Measurements from ENCODE around the gene GLS2. TPM values are rescaled to one million over a fixed set of nuclear protein-coding genes. Genes with fewer than 3 reads are reported as not detected.

GLS2 gene
- total RNA-seq, 1 donor from 2014 or later = 2.3 TPM

- Histone ChIP-seq H3K36me3 (no peaks in the 10 kb centered on the region), H3K4me2 (no peak overlapping the region), H2AFZ (replicated peaks) (no peak overlapping the region), H3F3A (ENCODE audit: low read depth) (no peaks in the 10 kb centered on the region), H3K27ac (no peak overlapping the region), H3K9ac (no peak overlapping the region), H3K79me2 (ENCODE audit: low read depth) (peaks cover 34% of the 10 kb centered on the region), H4K20me1 (ENCODE audit: low read depth) (peaks cover 3% of the 10 kb centered on the region), H3K27me3 (no peaks in the 10 kb centered on the region), H3K9me3 (ENCODE audit: low read depth) (no peaks in the 10 kb centered on the region), H3K4me1 (no peaks in the 10 kb centered on the region), H3K4me3 (no peak overlapping the region)
- H3K4me1 Mint-ChIP-seq = no peaks in the 10 kb centered on the region
- H3K4me3 Mint-ChIP-seq = no peak overlapping the region
- H3K27ac Mint-ChIP-seq = no peak overlapping the region
- no peak for TF ChIP-seq EZH2phosphoT487 (IDR thresholded peaks at IDR 0.05)
- no peak for TF ChIP-seq EZH2 (IDR thresholded peaks at IDR 0.05)
- no peak for TF ChIP-seq CTCF (IDR thresholded peaks at IDR 0.05)
- no peaks in the 10 kb centered on the region for H3K9me3 Mint-ChIP-seq
- H3K36me3 Mint-ChIP-seq = peaks cover 24% of the 10 kb centered on the region
- no peaks in the 10 kb centered on the region for H3K27me3 Mint-ChIP-seq (ENCODE audit: insufficient read depth, low read depth)
- DNase-seq (ENCODE audit: low spot score) = no peak
Observed at GRCh38 chr12:56431850-56432249, 56.1 kb downstream of the GLS2 start.

GRCh38 chr12:56431288-56431687, 56.7 kb downstream of the GLS2 start:
- H3K36me3 Mint-ChIP-seq = peaks cover 24% of the 10 kb centered on the region
- H3K27me3 Mint-ChIP-seq (ENCODE audit: insufficient read depth, low read depth) = no peaks in the 10 kb centered on the region
- H3K79me2 ChIP-seq (ENCODE audit: low read depth) = peaks cover 28% of the 10 kb centered on the region
- H3K9me3 ChIP-seq (ENCODE audit: low read depth) = no peaks in the 10 kb centered on the region
- no peaks in the 10 kb centered on the region for H3K4me1 ChIP-seq
- no peaks in the 10 kb centered on the region for H3K9me3 Mint-ChIP-seq
- H3F3A ChIP-seq (ENCODE audit: low read depth) = no peaks in the 10 kb centered on the region
- no peak overlapping the region for H3K4me3 Mint-ChIP-seq
- no peaks in the 10 kb centered on the region for H3K36me3 ChIP-seq
- DNase-seq (ENCODE audit: low spot score) = no peak
- H4K20me1 ChIP-seq (ENCODE audit: low read depth) = peaks cover 3% of the 10 kb centered on the region
- no peak overlapping the region for H3K9ac ChIP-seq
- no peak overlapping the region for H3K27ac ChIP-seq
- no peak overlapping the region for H3K4me3 ChIP-seq
- H3K4me1 Mint-ChIP-seq = no peaks in the 10 kb centered on the region
- TF ChIP-seq CTCF (IDR thresholded peaks at IDR 0.05) = no peak
- TF ChIP-seq EZH2phosphoT487 (IDR thresholded peaks at IDR 0.05) = no peak
- TF ChIP-seq EZH2 (IDR thresholded peaks at IDR 0.05) = no peak
- H3K27me3 ChIP-seq = no peaks in the 10 kb centered on the region
- no peak overlapping the region for H3K27ac Mint-ChIP-seq
- H3K4me2 ChIP-seq = no peak overlapping the region
- no peak overlapping the region for H2AFZ ChIP-seq (replicated peaks)

- Mint-ChIP-seq H3K36me3 (peaks cover 35% of the 10 kb centered on the region), H3K27ac (no peak overlapping the region), H3K9me3 (no peaks in the 10 kb centered on the region), H3K27me3 (ENCODE audit: insufficient read depth, low read depth) (no peaks in the 10 kb centered on the region), H3K4me3 (no peak overlapping the region), H3K4me1 (no peaks in the 10 kb centered on the region)
- H3K27me3 ChIP-seq = no peaks in the 10 kb centered on the region
- H3K9ac ChIP-seq = no peak overlapping the region
- H3K4me1 ChIP-seq = no peaks in the 10 kb centered on the region
- H4K20me1 ChIP-seq (ENCODE audit: low read depth) = no peaks in the 10 kb centered on the region
- no peak overlapping the region for H3K4me3 ChIP-seq
- TF ChIP-seq EZH2phosphoT487 (IDR thresholded peaks at IDR 0.05) (no peak), EZH2 (IDR thresholded peaks at IDR 0.05) (no peak), CTCF (IDR thresholded peaks at IDR 0.05) (no peak)
- peaks cover 4% of the 10 kb centered on the region for H3K36me3 ChIP-seq
- no peak overlapping the region for H3K27ac ChIP-seq
- H2AFZ ChIP-seq (replicated peaks) = no peak overlapping the region
- H3K9me3 ChIP-seq (ENCODE audit: low read depth) = no peaks in the 10 kb centered on the region
- H3K79me2 ChIP-seq (ENCODE audit: low read depth) = no peaks in the 10 kb centered on the region
- H3K4me2 ChIP-seq = no peak overlapping the region
- no peaks in the 10 kb centered on the region for H3F3A ChIP-seq (ENCODE audit: low read depth)
- DNase-seq (ENCODE audit: low spot score) = no peak
Observed at GRCh38 chr12:56425940-56426438, 62.0 kb downstream of the GLS2 start.

All from neural progenitor cell (in vitro differentiated cells).